ENCODE measurements around the gene C1QB. TPM values are rescaled to one million over a fixed set of nuclear protein-coding genes. Genes with fewer than 3 reads are reported as not detected.

The C1QB gene
- total RNA-seq, 1 experiment from 2014 or later, result 0.33 TPM

DNA sequence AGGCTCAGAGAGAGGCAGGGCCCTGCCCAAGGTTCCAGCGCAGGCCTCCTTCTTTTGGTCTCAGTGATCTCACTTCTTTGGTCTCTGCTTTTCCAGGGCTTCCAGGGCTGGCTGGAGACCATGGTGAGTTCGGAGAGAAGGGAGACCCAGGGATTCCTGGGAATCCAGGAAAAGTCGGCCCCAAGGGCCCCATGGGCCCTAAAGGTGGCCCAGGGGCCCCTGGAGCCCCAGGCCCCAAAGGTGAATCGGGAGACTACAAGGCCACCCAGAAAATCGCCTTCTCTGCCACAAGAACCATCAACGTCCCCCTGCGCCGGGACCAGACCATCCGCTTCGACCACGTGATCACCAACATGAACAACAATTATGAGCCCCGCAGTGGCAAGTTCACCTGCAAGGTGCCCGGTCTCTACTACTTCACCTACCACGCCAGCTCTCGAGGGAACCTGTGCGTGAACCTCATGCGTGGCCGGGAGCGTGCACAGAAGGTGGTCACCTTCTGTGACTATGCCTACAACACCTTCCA, 7.7 kb downstream of the C1QB start:
- Histone ChIP-seq H3K9me3 (ENCODE audit: control insufficient read depth, insufficient read depth, low read depth, low read length) (no peaks in the 10 kb centered on the region), H3K36me3 (ENCODE audit: control insufficient read depth, insufficient read depth, low read length) (no peaks in the 10 kb centered on the region), H3K27me3 (ENCODE audit: control insufficient read depth, insufficient read depth, low read length) (no peaks in the 10 kb centered on the region; the same call in 1 of the 2 replicates), H3K27ac (ENCODE audit: low read length) (no peak overlapping the region), H3K4me3 (ENCODE audit: low read depth in 2 of 2, low read length in 2 of 2) (no peak overlapping the region), H3K4me1 (ENCODE audit: control insufficient read depth, insufficient read depth, low read length) (no peaks in the 10 kb centered on the region)
- DNase-seq (ENCODE audit: low read depth, low spot score) (no peak), ATAC-seq (no peak)
- in situ Hi-C loops (cut with HindIII; ENCODE audit: low pct_unique_long_range_greater_than_20kb, low sequenced_read_pairs) (no loop called here), intact Hi-C loops (cut with micrococcal nuclease; ENCODE audit: unreplicated experiment) (no loop called here)
- BruUV-seq (replicated peaks), result no TSS peak
- ChIA-PET POLR2A (no interaction called here), CTCF (no interaction called here)
- no peak for TF ChIP-seq REST (IDR thresholded peaks at IDR 0.05; ENCODE audit: insufficient read depth in 1 of 2, low read depth in 2 of 2, low read length in 1 of 2)
- no peak for TF ChIP-seq CTCF (IDR thresholded peaks at IDR 0.05)
- no peak for TF ChIP-seq POLR2AphosphoS5 (IDR thresholded peaks at IDR 0.05; ENCODE audit: low read depth, low read length)
- no peak for TF ChIP-seq TCF7L2 (IDR thresholded peaks at IDR 0.05; ENCODE audit: low read depth, low read length)
- TF ChIP-seq SIN3A (IDR thresholded peaks at IDR 0.05; ENCODE audit: borderline replicate concordance, insufficient read depth, low read depth, low read length), result no peak

GRCh38 chr1:22661880-22662279, 8.8 kb downstream of the C1QB start:
- Histone ChIP-seq H3K4me3 (ENCODE audit: low read depth in 2 of 2, low read length in 2 of 2) (no peak overlapping the region), H3K9me3 (ENCODE audit: control insufficient read depth, insufficient read depth, low read depth, low read length) (no peaks in the 10 kb centered on the region), H3K36me3 (ENCODE audit: control insufficient read depth, insufficient read depth, low read length) (no peaks in the 10 kb centered on the region), H3K27ac (ENCODE audit: low read length) (no peak overlapping the region), H3K4me1 (ENCODE audit: control insufficient read depth, insufficient read depth, low read length) (no peaks in the 10 kb centered on the region; the same call in 1 of the 2 replicates), H3K27me3 (ENCODE audit: control insufficient read depth, insufficient read depth, low read length) (no peaks in the 10 kb centered on the region)
- in situ Hi-C loops (cut with HindIII; ENCODE audit: low pct_unique_long_range_greater_than_20kb, low sequenced_read_pairs) (no loop called here), intact Hi-C loops (cut with micrococcal nuclease; ENCODE audit: unreplicated experiment) (no loop called here)
- ATAC-seq (no peak), DNase-seq (ENCODE audit: low read depth, low spot score) (no peak)
- TF ChIP-seq TCF7L2 (IDR thresholded peaks at IDR 0.05; ENCODE audit: low read depth, low read length) (no peak), REST (IDR thresholded peaks at IDR 0.05; ENCODE audit: insufficient read depth in 1 of 2, low read depth in 2 of 2, low read length in 1 of 2) (no peak), SIN3A (IDR thresholded peaks at IDR 0.05; ENCODE audit: borderline replicate concordance, insufficient read depth, low read depth, low read length) (no peak), POLR2AphosphoS5 (IDR thresholded peaks at IDR 0.05; ENCODE audit: low read depth, low read length) (no peak), CTCF (IDR thresholded peaks at IDR 0.05) (no peak)
- BruUV-seq (replicated peaks), result no TSS peak
- ChIA-PET POLR2A (no interaction called here), CTCF (no interaction called here)

Measured in Panc1 (cell line).